Suprapubic skin (tissue), 4 donors: ENCODE results near the gene SIGLECL1.

Experiments
- CTCF ChIP-seq, 2 donors: fragments of 200-600 bp in 1 of 2; fragments of 450-650 bp in 1 of 2; sonication (generic) in 1 of 2; IDR thresholded peaks; one replicate each; pipeline ENCODE4 v1.5.1; 2016 to 2019; ENCODE audit warnings: antibody characterized with exemption in 2 of 2, mild to moderate bottlenecking in 1 of 2, moderate library complexity in 1 of 2
- EP300 ChIP-seq: sonication (generic); formaldehyde crosslinking; IDR thresholded peaks from one replicate; pipeline ENCODE4 v1.6.1; 2017; ENCODE audit warnings: antibody characterized with exemption
- POLR2A ChIP-seq, 2 donors: fragments of 450-650 bp; IDR thresholded peaks; one replicate each; pipeline ENCODE4 v1.6.1; 2017; ENCODE audit warnings: antibody characterized with exemption in 2 of 2, mild to moderate bottlenecking in 2 of 2, moderate library complexity in 2 of 2
- POLR2AphosphoS5 ChIP-seq, 3 donors: sonication (generic); formaldehyde crosslinking; IDR thresholded peaks; one replicate each; pipeline ENCODE4 v1.6.1; 2017; ENCODE audit warnings: antibody characterized with exemption in 3 of 3

DNA sequence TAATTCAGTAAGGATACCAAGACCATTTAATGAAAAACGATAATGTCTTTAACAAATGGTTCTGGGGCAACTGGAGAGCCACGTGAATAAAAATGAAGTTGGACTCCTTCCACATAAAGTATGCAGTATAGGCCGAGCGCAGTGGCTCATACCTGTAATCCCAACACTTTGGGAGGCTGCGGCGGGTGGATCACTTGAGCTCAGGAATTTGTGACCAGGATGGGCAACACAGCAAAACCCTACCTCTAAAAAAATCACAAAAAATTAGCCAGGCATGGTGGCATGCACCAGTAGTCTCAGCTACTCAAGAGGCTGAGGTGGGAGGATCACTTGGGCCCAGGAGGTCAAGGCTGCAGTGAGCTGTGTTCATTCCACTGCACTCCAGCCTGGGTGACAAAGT is 46.6 kb upstream of the SIGLECL1 start:
- TF ChIP-seq CTCF (IDR thresholded peaks at IDR 0.05) = no peak
- TF ChIP-seq EP300 = no peak
- no peak for TF ChIP-seq POLR2A (IDR thresholded peaks at IDR 0.05)
- TF ChIP-seq POLR2AphosphoS5 (IDR thresholded peaks at IDR 0.05) = no peak
